ENCODE measurements around the gene HK2.

DNA sequence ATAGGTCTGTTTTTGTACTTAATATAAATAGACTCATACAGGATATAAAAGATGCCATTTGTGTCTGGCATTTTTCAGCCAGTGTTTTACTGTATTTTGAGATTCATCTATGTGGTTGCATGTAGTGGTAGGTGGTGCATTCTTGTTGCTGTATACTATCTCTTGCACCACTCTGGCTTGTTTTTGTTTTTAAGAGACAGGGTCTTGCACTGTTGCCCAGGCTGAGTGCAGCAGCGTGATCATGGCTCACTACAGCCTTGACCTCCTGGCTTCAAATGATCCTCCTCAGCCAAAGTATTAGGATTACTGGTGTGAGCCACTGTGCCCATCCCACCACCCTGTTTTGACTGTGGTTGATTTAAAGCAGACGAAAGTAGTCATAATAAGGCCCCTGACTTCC is 12.6 kb downstream of the HK2 start:
- TF ChIP-seq EZH2 (IDR thresholded peaks at IDR 0.05; ENCODE audit: insufficient read depth, poor library complexity, severe bottlenecking) = no peak
- TF ChIP-seq EZH2phosphoT487 (IDR thresholded peaks at IDR 0.05; ENCODE audit: insufficient read depth, low read depth) = no peak

Data from GM23248 (cell line).